ENCODE measurements around the gene ARHGEF5. TPM values are rescaled to one million over a fixed set of nuclear protein-coding genes. Genes with fewer than 3 reads are reported as not detected.
"Not testable (repeated sequence)": the region's sequence is repeated elsewhere in the genome, so short reads cannot be mapped to it uniquely, and the experiment has no call there.

ARHGEF5 gene
- polyA plus RNA-seq (2012; rRNA removed) = 0.02 and 0.07 TPM in 2 replicates
- 0.01 TPM in 2 replicates for polyA plus RNA-seq (2012; cell fraction: cytosol; rRNA removed)
- polyA plus RNA-seq (2012; cell fraction: nucleus; rRNA removed) = 0.04 and 0.09 TPM in 2 replicates

- H3F3A ChIP-seq (replicated peaks; ENCODE audit: insufficient read depth); H4K20me1 ChIP-seq (ENCODE audit: insufficient read depth); H3K4me1 ChIP-seq (ENCODE audit: control insufficient read depth in 1 of 2, insufficient read depth in 2 of 2, low read depth in 1 of 2, low read length in 1 of 2); H3K36me3 ChIP-seq (replicated peaks in 1 of 2; ENCODE audit: control insufficient read depth in 1 of 2, insufficient read depth in 2 of 2, low read length in 1 of 2); H3K27me3 ChIP-seq (ENCODE audit: insufficient read depth); H2AFZ ChIP-seq (ENCODE audit: low read depth); H3K4me2 ChIP-seq; H3K4me3 ChIP-seq (ENCODE audit: low read depth in 2 of 2, low read length in 1 of 2); H3K27ac ChIP-seq (ENCODE audit: low read depth in 2 of 2, low read length in 1 of 2); H3K9me2 ChIP-seq; H3K79me2 ChIP-seq (ENCODE audit: insufficient read depth); CTCF ChIA-PET; POLR2A ChIA-PET; H3K9ac ChIP-seq; H3K9me3 ChIP-seq; DNase-seq: not testable (repeated sequence)
- no CpG with 5 or more reads among the region's 50 CpGs for WGBS (ENCODE audit: low lambda C conversion rate)
These were observed at the start of gene ARHGEF5 for GRCh38 chr7:144355176-144355822. ARHGEF5 (plus strand) TSS chr7:144355402; CDS start chr7:144362670, 7,268 bp downstream.

GRCh38 chr7:144309702-144310101 lies 45.5 kb upstream of the ARHGEF5 start:
- H3K36me3 ChIP-seq (replicated peaks in 1 of 2; ENCODE audit: control insufficient read depth in 1 of 2, insufficient read depth in 2 of 2, low read length in 1 of 2); H3K4me2 ChIP-seq; POLR2A ChIA-PET; H3K4me3 ChIP-seq (ENCODE audit: low read depth in 2 of 2, low read length in 1 of 2); H3K27ac ChIP-seq (ENCODE audit: low read depth in 2 of 2, low read length in 1 of 2); H3K4me1 ChIP-seq (ENCODE audit: control insufficient read depth in 1 of 2, insufficient read depth in 2 of 2, low read depth in 1 of 2, low read length in 1 of 2); H2AFZ ChIP-seq (ENCODE audit: low read depth); H3K9me3 ChIP-seq; H3K79me2 ChIP-seq (ENCODE audit: insufficient read depth); H3K9ac ChIP-seq; H3K27me3 ChIP-seq (ENCODE audit: insufficient read depth); DNase-seq; CTCF ChIA-PET; H3K9me2 ChIP-seq; H4K20me1 ChIP-seq (ENCODE audit: insufficient read depth); H3F3A ChIP-seq (replicated peaks; ENCODE audit: insufficient read depth): not testable (repeated sequence)
- WGBS (ENCODE audit: low lambda C conversion rate) = no CpG with 5 or more reads among the region's 2 CpGs

GRCh38 chr7:144311218-144311617 lies 44.0 kb upstream of the ARHGEF5 start:
- H3K27ac ChIP-seq (ENCODE audit: low read depth in 2 of 2, low read length in 1 of 2); H3F3A ChIP-seq (replicated peaks; ENCODE audit: insufficient read depth); CTCF ChIA-PET; H3K27me3 ChIP-seq (ENCODE audit: insufficient read depth); H3K79me2 ChIP-seq (ENCODE audit: insufficient read depth); H3K9me2 ChIP-seq; H3K4me2 ChIP-seq; H3K4me1 ChIP-seq (ENCODE audit: control insufficient read depth in 1 of 2, insufficient read depth in 2 of 2, low read depth in 1 of 2, low read length in 1 of 2); H3K9ac ChIP-seq; H3K4me3 ChIP-seq (ENCODE audit: low read depth in 2 of 2, low read length in 1 of 2); H3K36me3 ChIP-seq (replicated peaks in 1 of 2; ENCODE audit: control insufficient read depth in 1 of 2, insufficient read depth in 2 of 2, low read length in 1 of 2); POLR2A ChIA-PET; H4K20me1 ChIP-seq (ENCODE audit: insufficient read depth); DNase-seq; H3K9me3 ChIP-seq; H2AFZ ChIP-seq (ENCODE audit: low read depth): not testable (repeated sequence)
- WGBS (ENCODE audit: low lambda C conversion rate) = no CpG with 5 or more reads among the region's 2 CpGs

GRCh38 chr7:144311872-144312469 lies 43.2 kb upstream of the ARHGEF5 start, which contains the start of gene OR2A1:
OR2A1 (plus strand) TSS chr7:144312419; CDS start chr7:144318125, 5,706 bp downstream.
- POLR2A ChIA-PET, CTCF ChIA-PET: not testable (repeated sequence)
- 0% methylated on average over 1 of the region's 2 CpGs for WGBS (ENCODE audit: low lambda C conversion rate)

GRCh38 chr7:144317537-144317936 lies 37.7 kb upstream of the ARHGEF5 start:
- H3K27ac ChIP-seq (ENCODE audit: low read depth in 2 of 2, low read length in 1 of 2); H3K27me3 ChIP-seq (ENCODE audit: insufficient read depth); CTCF ChIA-PET; H3K9me2 ChIP-seq; H3K9me3 ChIP-seq; H3K9ac ChIP-seq; H3K4me3 ChIP-seq (ENCODE audit: low read depth in 2 of 2, low read length in 1 of 2); H2AFZ ChIP-seq (ENCODE audit: low read depth); H4K20me1 ChIP-seq (ENCODE audit: insufficient read depth); DNase-seq; H3K79me2 ChIP-seq (ENCODE audit: insufficient read depth); POLR2A ChIA-PET; H3F3A ChIP-seq (replicated peaks; ENCODE audit: insufficient read depth); H3K36me3 ChIP-seq (replicated peaks in 1 of 2; ENCODE audit: control insufficient read depth in 1 of 2, insufficient read depth in 2 of 2, low read length in 1 of 2); H3K4me2 ChIP-seq; H3K4me1 ChIP-seq (ENCODE audit: control insufficient read depth in 1 of 2, insufficient read depth in 2 of 2, low read depth in 1 of 2, low read length in 1 of 2): not testable (repeated sequence)
- no CpG with 5 or more reads among the region's 1 CpG for WGBS (ENCODE audit: low lambda C conversion rate)

More at GRCh38 chr7:144311872-144312469, 43.2 kb upstream of the ARHGEF5 start, which contains the start of gene OR2A1:
- H3K27me3 ChIP-seq (ENCODE audit: insufficient read depth); H4K20me1 ChIP-seq (ENCODE audit: insufficient read depth); H3K4me3 ChIP-seq (ENCODE audit: low read depth in 2 of 2, low read length in 1 of 2); H3F3A ChIP-seq (replicated peaks; ENCODE audit: insufficient read depth); H3K36me3 ChIP-seq (replicated peaks in 1 of 2; ENCODE audit: control insufficient read depth in 1 of 2, insufficient read depth in 2 of 2, low read length in 1 of 2); H3K9me3 ChIP-seq; H3K9ac ChIP-seq; H3K27ac ChIP-seq (ENCODE audit: low read depth in 2 of 2, low read length in 1 of 2); H3K79me2 ChIP-seq (ENCODE audit: insufficient read depth); DNase-seq; H2AFZ ChIP-seq (ENCODE audit: low read depth); H3K9me2 ChIP-seq; H3K4me1 ChIP-seq (ENCODE audit: control insufficient read depth in 1 of 2, insufficient read depth in 2 of 2, low read depth in 1 of 2, low read length in 1 of 2); H3K4me2 ChIP-seq: not testable (repeated sequence)

GRCh38 chr7:144319547-144319946 lies 35.7 kb upstream of the ARHGEF5 start:
- DNase-seq; H3K9me2 ChIP-seq; H3K9ac ChIP-seq; CTCF ChIA-PET; H3K4me3 ChIP-seq (ENCODE audit: low read depth in 2 of 2, low read length in 1 of 2); H3K36me3 ChIP-seq (replicated peaks in 1 of 2; ENCODE audit: control insufficient read depth in 1 of 2, insufficient read depth in 2 of 2, low read length in 1 of 2); H3K27ac ChIP-seq (ENCODE audit: low read depth in 2 of 2, low read length in 1 of 2); H3K4me2 ChIP-seq; POLR2A ChIA-PET; H3K79me2 ChIP-seq (ENCODE audit: insufficient read depth); H3K27me3 ChIP-seq (ENCODE audit: insufficient read depth); H3K4me1 ChIP-seq (ENCODE audit: control insufficient read depth in 1 of 2, insufficient read depth in 2 of 2, low read depth in 1 of 2, low read length in 1 of 2); H3K9me3 ChIP-seq; H2AFZ ChIP-seq (ENCODE audit: low read depth); H4K20me1 ChIP-seq (ENCODE audit: insufficient read depth); H3F3A ChIP-seq (replicated peaks; ENCODE audit: insufficient read depth): not testable (repeated sequence)
- WGBS (ENCODE audit: low lambda C conversion rate) = no CpG with 5 or more reads among the region's 2 CpGs
